Vagina (tissue), 2 donors: ENCODE results near the gene TFAP2A.

Source experiments
- POLR2AphosphoS5 ChIP-seq, 2 donors: sonication (generic); formaldehyde crosslinking; IDR thresholded peaks; one replicate each; pipeline ENCODE4 v1.9.0; 2017; ENCODE audit warnings: antibody characterized with exemption in 2 of 2, mild to moderate bottlenecking in 2 of 2, low read depth in 1 of 2; ENCODE audit not compliant: insufficient read depth in 1 of 2
- TF ChIP-seq, protein P1 (sequence below), 3 experiments: fragments of 450-650 bp in 2 of 3; fragments of 200-600 bp in 1 of 3; sonication (generic) in 1 of 3; IDR thresholded peaks; one replicate each; pipeline ENCODE4 v1.5.1; 2017 to 2019; ENCODE audit warnings: antibody characterized with exemption in 3 of 3, mild to moderate bottlenecking in 2 of 3, moderate library complexity in 2 of 3

GRCh38 chr6:10422737-10423034 lies 7.8 kb upstream of the TFAP2A start:
- TF ChIP-seq, protein P1, sequence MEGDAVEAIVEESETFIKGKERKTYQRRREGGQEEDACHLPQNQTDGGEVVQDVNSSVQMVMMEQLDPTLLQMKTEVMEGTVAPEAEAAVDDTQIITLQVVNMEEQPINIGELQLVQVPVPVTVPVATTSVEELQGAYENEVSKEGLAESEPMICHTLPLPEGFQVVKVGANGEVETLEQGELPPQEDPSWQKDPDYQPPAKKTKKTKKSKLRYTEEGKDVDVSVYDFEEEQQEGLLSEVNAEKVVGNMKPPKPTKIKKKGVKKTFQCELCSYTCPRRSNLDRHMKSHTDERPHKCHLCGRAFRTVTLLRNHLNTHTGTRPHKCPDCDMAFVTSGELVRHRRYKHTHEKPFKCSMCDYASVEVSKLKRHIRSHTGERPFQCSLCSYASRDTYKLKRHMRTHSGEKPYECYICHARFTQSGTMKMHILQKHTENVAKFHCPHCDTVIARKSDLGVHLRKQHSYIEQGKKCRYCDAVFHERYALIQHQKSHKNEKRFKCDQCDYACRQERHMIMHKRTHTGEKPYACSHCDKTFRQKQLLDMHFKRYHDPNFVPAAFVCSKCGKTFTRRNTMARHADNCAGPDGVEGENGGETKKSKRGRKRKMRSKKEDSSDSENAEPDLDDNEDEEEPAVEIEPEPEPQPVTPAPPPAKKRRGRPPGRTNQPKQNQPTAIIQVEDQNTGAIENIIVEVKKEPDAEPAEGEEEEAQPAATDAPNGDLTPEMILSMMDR (IDR thresholded peaks at IDR 0.05) = no peak
- no peak for TF ChIP-seq POLR2AphosphoS5 (IDR thresholded peaks at IDR 0.05; ENCODE audit: insufficient read depth in 1 of 2, low read depth in 1 of 2)
